H9 (cell line): ENCODE measurements around the gene NSUN6. TPM values are rescaled to one million over a fixed set of nuclear protein-coding genes. Genes with fewer than 3 reads are reported as not detected.

Source experiments
- DNase-seq: peaks from one replicate; pipeline ENCODE4 v3.0.0-alpha.2; 2017
- H2AFZ ChIP-seq: one replicate; pipeline ENCODE4 v1.6.1; 2013; ENCODE audit warnings: mild to moderate bottlenecking, low read length, control low read depth, moderate library complexity
- H2AK5ac ChIP-seq: 2 replicates; pipeline ENCODE4 v1.6.1; 2013; ENCODE audit warnings: low read length, control low read depth, mixed read lengths; ENCODE audit not compliant: insufficient read length
- H2BK120ac ChIP-seq: one replicate; pipeline ENCODE4 v1.6.1; 2013; ENCODE audit warnings: low read depth, mild to moderate bottlenecking, low read length, control low read depth, inconsistent platforms; ENCODE audit not compliant: poor library complexity, severe bottlenecking
- H2BK12ac ChIP-seq: 2 replicates; pipeline ENCODE4 v1.6.1; 2013; ENCODE audit warnings: low read length, control low read depth, mixed read lengths, low read depth; ENCODE audit not compliant: insufficient read length
- H2BK15ac ChIP-seq: 2 replicates; pipeline ENCODE4 v1.6.1; 2013; ENCODE audit warnings: low read depth, low read length, control low read depth
- H2BK20ac ChIP-seq: one replicate; pipeline ENCODE4 v1.6.1; 2013; ENCODE audit warnings: low read depth, mild to moderate bottlenecking, low read length, control low read depth, inconsistent platforms; ENCODE audit not compliant: poor library complexity, severe bottlenecking
- H2BK5ac ChIP-seq: 2 replicates; pipeline ENCODE4 v1.6.1; 2013; ENCODE audit warnings: low read length, control low read depth, mixed read lengths; ENCODE audit not compliant: insufficient read length
- H3K14ac ChIP-seq: 2 replicates; pipeline ENCODE4 v1.6.1; 2013; ENCODE audit warnings: low read length, control low read depth; ENCODE audit not compliant: insufficient read depth
- H3K18ac ChIP-seq: 2 replicates; pipeline ENCODE4 v1.6.1; 2013; ENCODE audit warnings: low read depth, mild to moderate bottlenecking, mixed read lengths, low read length, control low read depth; ENCODE audit not compliant: insufficient read length
- H3K23ac ChIP-seq: 2 replicates; pipeline ENCODE4 v1.6.1; 2013; ENCODE audit warnings: low read length, control low read depth, mixed read lengths, low read depth; ENCODE audit not compliant: insufficient read length
- H3K23me2 ChIP-seq: 2 replicates; pipeline ENCODE4 v1.6.1; 2013; ENCODE audit warnings: low read depth, mild to moderate bottlenecking, mixed read lengths, low read length, control low read depth; ENCODE audit not compliant: insufficient read length, poor library complexity, severe bottlenecking
- H3K27ac ChIP-seq: 2 replicates; pipeline ENCODE4 v1.5.1; 2013; ENCODE audit warnings: low read length, control low read depth, mixed read lengths, low read depth; ENCODE audit not compliant: insufficient read length
- H3K27me3 ChIP-seq: 2 replicates; pipeline ENCODE4 v1.6.1; 2013; ENCODE audit warnings: low read length, control low read depth, inconsistent platforms; ENCODE audit not compliant: insufficient read depth
- H3K4ac ChIP-seq: 2 replicates; pipeline ENCODE4 v1.6.1; 2013; ENCODE audit warnings: low read depth, mild to moderate bottlenecking, control low read depth, inconsistent platforms, low read length, moderate library complexity
- H3K4me1 ChIP-seq: 2 replicates; pipeline ENCODE4 v1.6.1; 2013; ENCODE audit warnings: low read length, control low read depth, inconsistent platforms; ENCODE audit not compliant: insufficient read depth
- H3K4me2 ChIP-seq: 2 replicates; pipeline ENCODE4 v1.6.1; 2013; ENCODE audit warnings: low read length, control low read depth, mixed read lengths; ENCODE audit not compliant: insufficient read length, insufficient read depth
- H3K56ac ChIP-seq: 2 replicates; pipeline ENCODE4 v1.6.1; 2013; ENCODE audit warnings: low read depth, mild to moderate bottlenecking, mixed read lengths, low read length, control low read depth; ENCODE audit not compliant: insufficient read length
- H3K79me1 ChIP-seq: 2 replicates; pipeline ENCODE4 v1.6.1; 2013; ENCODE audit warnings: low read depth, mild to moderate bottlenecking, moderate library complexity, low read length, control low read depth, inconsistent platforms; ENCODE audit not compliant: insufficient read depth, poor library complexity, severe bottlenecking
- H3K79me2 ChIP-seq: 2 replicates; pipeline ENCODE4 v1.6.1; 2013; ENCODE audit warnings: low read length, control low read depth, inconsistent platforms; ENCODE audit not compliant: insufficient read depth
- H3K9ac ChIP-seq: 2 replicates; pipeline ENCODE4 v1.6.1; 2013; ENCODE audit warnings: low read length, control low read depth, mixed read lengths; ENCODE audit not compliant: insufficient read length; ENCODE audit errors: extremely low read depth
- H3K9me3 ChIP-seq: one replicate; pipeline ENCODE4 v1.6.1; 2013; ENCODE audit warnings: low read depth, low read length, inconsistent platforms; ENCODE audit not compliant: control insufficient read depth
- H3T11ph ChIP-seq: one replicate; pipeline ENCODE4 v1.6.1; 2013; ENCODE audit warnings: mild to moderate bottlenecking, low read length, control low read depth, inconsistent platforms
- H4K20me1 ChIP-seq: one replicate; pipeline ENCODE4 v1.6.1; 2013; ENCODE audit not compliant: control insufficient read depth, insufficient read length, insufficient read depth
- H4K5ac ChIP-seq: 2 replicates; pipeline ENCODE4 v1.6.1; 2013; ENCODE audit warnings: low read depth, mild to moderate bottlenecking, mixed read lengths, low read length, control low read depth; ENCODE audit not compliant: insufficient read length
- H4K8ac ChIP-seq: replicated peaks from 2 replicates; pipeline ENCODE4 v1.6.1; 2013; ENCODE audit warnings: low read length, control low read depth, mixed read lengths, low read depth; ENCODE audit not compliant: insufficient read length
- H4K91ac ChIP-seq: 2 replicates; pipeline ENCODE4 v1.6.1; 2013; ENCODE audit warnings: low read depth, mild to moderate bottlenecking, moderate library complexity, mixed read lengths, low read length, control low read depth; ENCODE audit not compliant: insufficient read length
- H3K27ac Mint-ChIP-seq, 3 experiments: 2 replicates in 2 of 3; 3 replicates in 1 of 3; pipeline ENCODE4 v1.8.0; 2020 to 2021; ENCODE audit warnings: mixed read lengths in 3 of 3, mild to moderate bottlenecking in 1 of 3, moderate library complexity in 1 of 3
- H3K27me3 Mint-ChIP-seq: 2 replicates; pipeline ENCODE4 v1.8.0; 2021; ENCODE audit warnings: low read depth, mild to moderate bottlenecking, moderate library complexity, mixed read lengths
- H3K36me3 Mint-ChIP-seq, 3 experiments: 2 replicates in 2 of 3; 3 replicates in 1 of 3; pipeline ENCODE4 v1.8.0; 2020 to 2021; ENCODE audit warnings: low read depth in 3 of 3, mixed read lengths in 3 of 3; ENCODE audit not compliant: insufficient read depth in 1 of 3
- H3K4me1 Mint-ChIP-seq, 2 experiments: 2 replicates each; pipeline ENCODE4 v1.8.0; 2020; ENCODE audit warnings: mixed read lengths in 2 of 2
- H3K4me3 Mint-ChIP-seq, 2 experiments: 2 replicates in 1 of 2; 3 replicates in 1 of 2; pipeline ENCODE4 v1.8.0; 2020 to 2021; ENCODE audit warnings: mild to moderate bottlenecking in 2 of 2, mixed read lengths in 2 of 2, moderate library complexity in 1 of 2
- H3K9me3 Mint-ChIP-seq, 2 experiments: 2 replicates in 1 of 2; 3 replicates in 1 of 2; pipeline ENCODE4 v1.8.0; 2020; ENCODE audit warnings: mild to moderate bottlenecking in 2 of 2, mixed read lengths in 2 of 2, moderate library complexity in 1 of 2
- WGBS: extraction: QIAGEN DNeasy Blood & Tissue Kit; methylation state at CpG from one replicate; pipeline ENCODE4 v1.1.7; 2013; ENCODE audit warnings: missing lambda C conversion rate, low lambda C conversion rate, mixed read lengths; ENCODE audit not compliant: insufficient read length; ENCODE audit errors: extremely low coverage; 5-methylcytosine and 5-hydroxymethylcytosine counted together
- total RNA-seq: library from RNA; stranded (reverse); gene quantifications from 2 replicates; pipeline ENCODE4 v1.2.1, GENCODE V29; 2021
- TF ChIP-seq, protein P1 (sequence below): fragments of 200-600 bp; sonication (generic); conservative IDR thresholded peaks from 3 replicates; pipeline ENCODE4 v1.8.0; 2021; ENCODE audit warnings: antibody characterized with exemption, mild to moderate bottlenecking

The NSUN6 gene
- total RNA-seq, 1 experiment from 2014 or later: 11.9 TPM

GRCh38 chr10:18684416-18684815 lies 33.0 kb upstream of the NSUN6 start:
- Histone ChIP-seq H4K91ac (no peak overlapping the region), H2BK12ac (no peak overlapping the region), H4K5ac (no peak overlapping the region), H3K23ac (no peak overlapping the region), H3K9ac (no peak overlapping the region), H3K27me3 (no peaks in the 10 kb centered on the region), H3K79me1 (no peaks in the 10 kb centered on the region), H3K27ac (no peak overlapping the region), H3K4me2 (no peak overlapping the region), H2BK15ac (no peak overlapping the region), H2BK5ac (no peak overlapping the region), H3K9me3 (no peaks in the 10 kb centered on the region), H3K4me1 (no peaks in the 10 kb centered on the region), H2BK120ac (no peak overlapping the region), H3K56ac (no peak overlapping the region), H2BK20ac (no peak overlapping the region), H2AK5ac (no peak overlapping the region), H3K23me2 (no peaks in the 10 kb centered on the region), H3K4ac (no peak overlapping the region), H3K79me2 (no peaks in the 10 kb centered on the region), H3K14ac (no peak overlapping the region), H4K20me1 (no peaks in the 10 kb centered on the region), H3T11ph (no peak overlapping the region), H2AFZ (no peak overlapping the region), H4K8ac (no peak overlapping the region), H3K18ac (no peak overlapping the region)
- TF ChIP-seq, protein P1, sequence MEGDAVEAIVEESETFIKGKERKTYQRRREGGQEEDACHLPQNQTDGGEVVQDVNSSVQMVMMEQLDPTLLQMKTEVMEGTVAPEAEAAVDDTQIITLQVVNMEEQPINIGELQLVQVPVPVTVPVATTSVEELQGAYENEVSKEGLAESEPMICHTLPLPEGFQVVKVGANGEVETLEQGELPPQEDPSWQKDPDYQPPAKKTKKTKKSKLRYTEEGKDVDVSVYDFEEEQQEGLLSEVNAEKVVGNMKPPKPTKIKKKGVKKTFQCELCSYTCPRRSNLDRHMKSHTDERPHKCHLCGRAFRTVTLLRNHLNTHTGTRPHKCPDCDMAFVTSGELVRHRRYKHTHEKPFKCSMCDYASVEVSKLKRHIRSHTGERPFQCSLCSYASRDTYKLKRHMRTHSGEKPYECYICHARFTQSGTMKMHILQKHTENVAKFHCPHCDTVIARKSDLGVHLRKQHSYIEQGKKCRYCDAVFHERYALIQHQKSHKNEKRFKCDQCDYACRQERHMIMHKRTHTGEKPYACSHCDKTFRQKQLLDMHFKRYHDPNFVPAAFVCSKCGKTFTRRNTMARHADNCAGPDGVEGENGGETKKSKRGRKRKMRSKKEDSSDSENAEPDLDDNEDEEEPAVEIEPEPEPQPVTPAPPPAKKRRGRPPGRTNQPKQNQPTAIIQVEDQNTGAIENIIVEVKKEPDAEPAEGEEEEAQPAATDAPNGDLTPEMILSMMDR: no peak
- Mint-ChIP-seq H3K36me3 (peaks cover 0 to 5% (median 0%) of the 10 kb centered on the region in 3 experiments; a peak in 2 of 7 replicates), H3K4me3 (no peak overlapping the region), H3K4me1 (peaks cover 8 to 10% of the 10 kb centered on the region in 2 experiments), H3K9me3 (no peaks in the 10 kb centered on the region), H3K27ac (no peak overlapping the region), H3K27me3 (no peaks in the 10 kb centered on the region)
- DNase-seq: no peak
- WGBS: no CpG with 5 or more reads among the region's 1 CpG
